Measurements from ENCODE around the gene TK2.

TK2 gene

DNA sequence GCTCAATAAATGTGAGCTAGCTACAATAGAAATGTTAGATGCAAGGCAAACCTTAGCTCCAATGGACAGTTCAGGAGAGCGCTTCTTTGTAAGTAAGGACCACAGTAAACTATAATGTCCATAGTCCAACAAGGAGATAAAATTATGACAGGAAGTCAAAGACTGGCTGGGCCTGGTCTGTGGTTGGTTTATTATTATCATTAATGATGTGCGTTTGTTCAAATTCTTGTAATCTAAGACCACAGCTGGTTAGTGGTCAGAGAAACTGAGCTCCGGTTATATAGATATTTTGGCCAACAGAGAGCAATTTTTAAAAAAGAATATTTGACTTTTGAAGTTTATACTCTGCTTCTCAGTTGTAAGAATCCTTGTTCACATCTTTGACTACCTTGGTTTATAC lies 24.6 kb upstream of the TK2 start:
- Histone ChIP-seq H3F3A (ENCODE audit: control insufficient read depth, insufficient read depth) (no peaks in the 10 kb centered on the region), H3K27me3 (ENCODE audit: control insufficient read depth, low read length) (no peaks in the 10 kb centered on the region), H3K4me2 (ENCODE audit: low read length) (no peak overlapping the region), H3K4me3 (ENCODE audit: low read length) (no peak overlapping the region), H3K9me2 (replicated peaks; ENCODE audit: control insufficient read depth, low read length) (no peaks in the 10 kb centered on the region), H3K36me3 (ENCODE audit: control insufficient read depth, low read length) (no peaks in the 10 kb centered on the region), H3K79me2 (ENCODE audit: control insufficient read depth, low read length) (no peaks in the 10 kb centered on the region), H3K4me1 (ENCODE audit: control insufficient read depth, low read length) (no peaks in the 10 kb centered on the region), H3K27ac (ENCODE audit: low read depth, low read length) (no peak overlapping the region), H4K20me1 (ENCODE audit: control insufficient read depth, insufficient read depth, low read depth, low read length) (no peaks in the 10 kb centered on the region), H3K9me3 (ENCODE audit: control insufficient read depth, insufficient read depth, low read length) (no peaks in the 10 kb centered on the region)
- TF ChIP-seq EZH2phosphoT487 (IDR thresholded peaks at IDR 0.05; ENCODE audit: borderline replicate concordance, low read length) (no peak), CTCF (IDR thresholded peaks at IDR 0.05; ENCODE audit: low read depth, low read length, poor library complexity, severe bottlenecking) (no peak)

GRCh38 chr16:66574081-66574480 lies 24.2 kb upstream of the TK2 start:
- Histone ChIP-seq H3K36me3 (ENCODE audit: control insufficient read depth, low read length) (no peaks in the 10 kb centered on the region), H3K4me2 (ENCODE audit: low read length) (no peak overlapping the region), H3F3A (ENCODE audit: control insufficient read depth, insufficient read depth) (0 out of 2 replicates have a peak, but pooled peaks cover 2% of the 10 kb centered on the region), H4K20me1 (ENCODE audit: control insufficient read depth, insufficient read depth, low read depth, low read length) (no peaks in the 10 kb centered on the region), H3K27ac (ENCODE audit: low read depth, low read length) (no peak overlapping the region), H3K4me3 (ENCODE audit: low read length) (no peak overlapping the region), H3K9me2 (replicated peaks; ENCODE audit: control insufficient read depth, low read length) (no peaks in the 10 kb centered on the region), H3K79me2 (ENCODE audit: control insufficient read depth, low read length) (no peaks in the 10 kb centered on the region), H3K9me3 (ENCODE audit: control insufficient read depth, insufficient read depth, low read length) (no peaks in the 10 kb centered on the region), H3K4me1 (ENCODE audit: control insufficient read depth, low read length) (no peaks in the 10 kb centered on the region), H3K27me3 (ENCODE audit: control insufficient read depth, low read length) (no peaks in the 10 kb centered on the region)
- no peak for TF ChIP-seq CTCF (IDR thresholded peaks at IDR 0.05; ENCODE audit: low read depth, low read length, poor library complexity, severe bottlenecking)
- no peak for TF ChIP-seq EZH2phosphoT487 (IDR thresholded peaks at IDR 0.05; ENCODE audit: borderline replicate concordance, low read length)

DNA sequence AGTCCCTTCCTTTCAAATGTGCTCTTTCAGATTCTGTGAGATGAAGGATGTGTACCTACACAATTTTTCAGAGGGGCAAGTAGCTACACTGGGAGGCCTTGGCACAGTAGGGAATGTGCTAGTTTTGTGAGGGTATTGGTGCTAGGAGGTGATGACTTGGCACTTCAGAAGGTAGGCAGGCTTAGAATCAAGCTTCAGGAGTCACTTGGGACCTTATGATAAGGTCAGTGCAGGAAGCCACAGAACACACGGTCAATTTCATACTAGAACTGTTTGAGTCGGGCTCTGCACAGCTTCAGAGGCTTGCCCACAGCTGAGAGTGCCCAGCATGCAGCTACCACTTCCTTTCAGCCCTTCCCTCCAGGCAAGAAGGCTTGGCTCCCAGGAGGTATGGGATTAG lies 22.4 kb upstream of the TK2 start:
- H3K36me3 ChIP-seq (ENCODE audit: control insufficient read depth, low read length), result peaks cover 3% of the 10 kb centered on the region; the same call in 1 of the 2 replicates
- TF ChIP-seq EZH2phosphoT487 (IDR thresholded peaks at IDR 0.05; ENCODE audit: borderline replicate concordance, low read length), result no peak
- no peak for TF ChIP-seq CTCF (IDR thresholded peaks at IDR 0.05; ENCODE audit: low read depth, low read length, poor library complexity, severe bottlenecking)
- no peak overlapping the region for H3K4me3 ChIP-seq (ENCODE audit: low read length)
- no peaks in the 10 kb centered on the region for H4K20me1 ChIP-seq (ENCODE audit: control insufficient read depth, insufficient read depth, low read depth, low read length)
- no peaks in the 10 kb centered on the region for H3K27me3 ChIP-seq (ENCODE audit: control insufficient read depth, low read length)
- H3K9me2 ChIP-seq (replicated peaks; ENCODE audit: control insufficient read depth, low read length), result no peaks in the 10 kb centered on the region
- H3K79me2 ChIP-seq (ENCODE audit: control insufficient read depth, low read length), result no peaks in the 10 kb centered on the region
- no peaks in the 10 kb centered on the region for H3K9me3 ChIP-seq (ENCODE audit: control insufficient read depth, insufficient read depth, low read length)
- no peak overlapping the region for H3K27ac ChIP-seq (ENCODE audit: low read depth, low read length)
- H3F3A ChIP-seq (ENCODE audit: control insufficient read depth, insufficient read depth), result peaks cover 12% of the 10 kb centered on the region; the same call in 1 of the 2 replicates
- H3K4me2 ChIP-seq (ENCODE audit: low read length), result no peak overlapping the region
- no peaks in the 10 kb centered on the region for H3K4me1 ChIP-seq (ENCODE audit: control insufficient read depth, low read length)

Measured in DOHH2 (cell line).